Activated gamma-delta T cell treated with Interleukin-2 at 50 U/mL for 16 hours (primary cell): ENCODE data around the gene AUTS2.
"Not testable (repeated sequence)": the region's sequence is repeated elsewhere in the genome, so short reads cannot be mapped to it uniquely, and the experiment has no call there.

ENCODE experiments used
- DNase-seq: peaks from one replicate; pipeline ENCODE4 v3.0.0-alpha.2; 2020

AUTS2 gene

GRCh38 chr7:70781922-70782311, 1183.6 kb downstream of the AUTS2 start:
- no peak for DNase-seq

GRCh38 chr7:70782796-70783195, 1184.5 kb downstream of the AUTS2 start:
- DNase-seq = no peak

GRCh38 chr7:70785427-70785826, 1187.2 kb downstream of the AUTS2 start:
- no peak for DNase-seq

GRCh38 chr7:70786076-70786475, 1187.8 kb downstream of the AUTS2 start:
- DNase-seq = no peak

GRCh38 chr7:70787286-70787685, 1189.0 kb downstream of the AUTS2 start:
- no peak for DNase-seq

- DNase-seq = no peak
These were observed 1189.5 kb downstream of the AUTS2 start for GRCh38 chr7:70787771-70788170.

GRCh38 chr7:70788276-70788675, 1190.0 kb downstream of the AUTS2 start:
- DNase-seq = no peak

GRCh38 chr7:70789481-70790214, 1191.4 kb downstream of the AUTS2 start:
- no peak for DNase-seq

GRCh38 chr7:70790215-70791073, 1192.2 kb downstream of the AUTS2 start:
- DNase-seq = no peak

GRCh38 chr7:70791341-70791740, 1193.1 kb downstream of the AUTS2 start:
- DNase-seq = no peak

GRCh38 chr7:70793060-70793459, 1194.8 kb downstream of the AUTS2 start:
- DNase-seq = no peak

GRCh38 chr7:70793821-70794220, 1195.5 kb downstream of the AUTS2 start:
- DNase-seq = no peak

GRCh38 chr7:70794962-70795361, 1196.7 kb downstream of the AUTS2 start:
- no peak for DNase-seq

GRCh38 chr7:70795948-70796347, 1197.7 kb downstream of the AUTS2 start:
- DNase-seq = no peak

GRCh38 chr7:70797109-70797514, 1198.8 kb downstream of the AUTS2 start:
- no peak for DNase-seq

GRCh38 chr7:70799841-70800405, 1201.6 kb downstream of the AUTS2 start:
- no peak for DNase-seq

GRCh38 chr7:70805360-70805759, 1207.1 kb downstream of the AUTS2 start:
- DNase-seq = no peak

- no peak for DNase-seq
These were observed 1209.4 kb downstream of the AUTS2 start for GRCh38 chr7:70807650-70808049.

GRCh38 chr7:70808876-70809275, 1210.6 kb downstream of the AUTS2 start:
- no peak for DNase-seq

- no peak for DNase-seq
These were observed 1212.4 kb downstream of the AUTS2 start for GRCh38 chr7:70810558-70811139.

- DNase-seq = no peak
These were observed 1214.2 kb downstream of the AUTS2 start for GRCh38 chr7:70812511-70812910.

GRCh38 chr7:70822490-70822889, 1224.2 kb downstream of the AUTS2 start:
- DNase-seq = not testable (repeated sequence)
